ENCODE measurements around the gene CUL4A. TPM values are rescaled to one million over a fixed set of nuclear protein-coding genes. Genes with fewer than 3 reads are reported as not detected.

CUL4A gene
- total and polyA plus RNA-seq, 9 of the 15 experiments (the other 6 are each of a cell fraction or from before 2014, with no cell fraction given): 21.1 to 92.0 (median 63.2) TPM

- TF ChIP-seq RFX5 (IDR thresholded peaks at IDR 0.05; ENCODE audit: low read depth, low read length) (no peak), ZBTB11 (CRISPR knock-in tag; IDR thresholded peaks at IDR 0.05) (peak in 1 of 3 experiments; percentile 56; a peak in 2 of 6 replicates), PHF20 (IDR thresholded peaks at IDR 0.05; ENCODE audit: partially characterized antibody) (peak; percentile 100), NFATC3 (IDR thresholded peaks at IDR 0.05) (peak; percentile 85; the same call in 1 of the 2 replicates), ARID4B (CRISPR knock-in tag; IDR thresholded peaks at IDR 0.05) (peak; percentile 99), ZNF707 (CRISPR knock-in tag; conservative IDR thresholded peaks at IDR 0.05) (no peak), ZNF384 (IDR thresholded peaks at IDR 0.05; ENCODE audit: low read depth, low read length) (no peak), POLR2AphosphoS5 (IDR thresholded peaks at IDR 0.05; ENCODE audit: control insufficient read depth, insufficient read depth, low read depth, low read length) (no peak), MTA3 (IDR thresholded peaks at IDR 0.05; ENCODE audit: borderline replicate concordance) (peak; percentile 90), MAFF (IDR thresholded peaks at IDR 0.05; ENCODE audit: low read length) (peak; percentile 45; the same call in 1 of the 2 replicates), KLF13 (tag; IDR thresholded peaks at IDR 0.05; ENCODE audit: borderline replicate concordance, low read depth) (no peak), MLLT1 (IDR thresholded peaks at IDR 0.05) (peak in 1 of 2 experiments; percentile 45; a peak in 1 of 4 replicates), CHD2 (IDR thresholded peaks at IDR 0.05; ENCODE audit: low read depth, low read length) (peak; percentile 100), ZNF398 (CRISPR knock-in tag; IDR thresholded peaks at IDR 0.05) (no peak), SMAD3 (CRISPR knock-in tag; conservative IDR thresholded peaks at IDR 0.05) (no peak), SNIP1 (IDR thresholded peaks at IDR 0.05; ENCODE audit: low read depth) (no peak)
Observed at GRCh38 chr13:113296823-113297369, 87.5 kb downstream of the CUL4A start, which contains the start of gene LAMP1 (continued).

Data from K562 (cell line).